GM12865 (cell line): ENCODE results near the gene RSF1.

Experiments
- DNase-seq: peaks from one replicate; pipeline ENCODE4 v3.0.0; 2010; ENCODE audit warnings: low read depth
- H3K4me3 ChIP-seq: 2 replicates; pipeline ENCODE4 v1.5.1; 2011; ENCODE audit warnings: mild to moderate bottlenecking, low read depth, low read length, control low read depth
- CTCF ChIP-seq: IDR thresholded peaks from 2 replicates; pipeline ENCODE4 v1.5.1; 2011; ENCODE audit warnings: low read length, control low read depth, low read depth, inconsistent platforms; ENCODE audit not compliant: insufficient read depth; ENCODE audit errors: missing control alignments

RSF1 gene

DNA sequence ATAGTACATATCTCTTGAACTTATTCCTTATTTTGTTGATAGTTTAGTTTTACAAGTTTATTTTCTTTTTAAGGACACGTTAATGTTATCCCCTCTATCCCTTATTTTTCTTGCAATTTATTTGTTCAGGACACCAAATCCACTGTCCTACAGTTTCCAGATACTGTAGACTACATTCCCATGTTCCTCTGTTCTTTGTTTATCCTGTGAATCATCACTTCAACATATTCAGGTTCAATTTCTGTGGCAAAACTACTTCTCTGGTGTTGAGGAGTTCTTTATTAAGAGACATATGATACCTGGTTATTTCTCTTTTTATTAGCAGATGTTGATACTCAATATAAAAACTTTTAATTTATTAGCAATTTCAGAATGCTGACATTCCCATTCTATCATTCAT, 110.2 kb downstream of the RSF1 start:
- no peak for TF ChIP-seq CTCF
- no peak for DNase-seq
- H3K4me3 ChIP-seq, result no peak overlapping the region

- no peak overlapping the region for H3K4me3 ChIP-seq
- DNase-seq, result no peak
- TF ChIP-seq CTCF, result no peak
Observed at GRCh38 chr11:77705876-77706579, 114.5 kb downstream of the RSF1 start.

GRCh38 chr11:77705195-77705875, 115.2 kb downstream of the RSF1 start:
- no peak for TF ChIP-seq CTCF
- H3K4me3 ChIP-seq, result no peak overlapping the region
- no peak for DNase-seq

DNA sequence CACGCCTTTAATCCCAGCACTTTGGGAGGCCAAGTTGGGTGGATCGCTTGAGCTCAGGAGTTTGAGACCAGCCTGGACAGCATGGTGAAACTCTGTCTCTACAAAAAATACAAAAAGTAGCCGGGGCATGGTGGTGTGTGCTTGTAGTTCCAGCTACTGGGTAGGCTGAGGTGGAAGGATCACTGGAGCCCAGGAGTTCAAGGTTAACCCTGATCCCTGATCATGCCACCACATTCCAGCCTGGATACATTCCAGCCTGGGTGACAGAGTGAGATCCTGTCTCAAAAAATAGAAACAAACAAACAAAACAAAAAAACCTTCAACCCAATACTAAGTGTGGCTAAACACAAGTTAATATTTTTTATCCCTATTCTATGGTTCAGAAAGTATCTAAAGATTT, 116.5 kb downstream of the RSF1 start:
- no peak for DNase-seq
- no peak overlapping the region for H3K4me3 ChIP-seq
- TF ChIP-seq CTCF, result no peak

DNA sequence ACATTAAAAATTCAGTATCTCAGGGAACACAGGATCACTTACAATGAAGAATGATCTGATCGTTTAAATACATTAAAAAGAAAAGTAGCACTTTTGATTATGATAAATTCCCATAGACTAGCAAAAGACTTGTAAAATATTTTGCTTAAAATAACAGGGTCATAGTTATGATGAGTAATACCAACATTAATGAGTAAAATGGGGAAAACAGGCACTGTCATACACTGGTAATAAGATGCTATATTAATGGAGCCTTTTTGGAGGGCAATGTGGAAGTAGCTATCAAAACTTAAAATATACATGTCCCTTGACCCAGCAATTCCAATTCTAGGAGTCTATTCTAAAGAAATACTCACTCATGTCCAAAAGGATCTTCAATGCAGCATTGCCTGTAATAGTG, 121.1 kb downstream of the RSF1 start:
- H3K4me3 ChIP-seq, result no peak overlapping the region
- DNase-seq, result no peak
- TF ChIP-seq CTCF, result no peak

DNA sequence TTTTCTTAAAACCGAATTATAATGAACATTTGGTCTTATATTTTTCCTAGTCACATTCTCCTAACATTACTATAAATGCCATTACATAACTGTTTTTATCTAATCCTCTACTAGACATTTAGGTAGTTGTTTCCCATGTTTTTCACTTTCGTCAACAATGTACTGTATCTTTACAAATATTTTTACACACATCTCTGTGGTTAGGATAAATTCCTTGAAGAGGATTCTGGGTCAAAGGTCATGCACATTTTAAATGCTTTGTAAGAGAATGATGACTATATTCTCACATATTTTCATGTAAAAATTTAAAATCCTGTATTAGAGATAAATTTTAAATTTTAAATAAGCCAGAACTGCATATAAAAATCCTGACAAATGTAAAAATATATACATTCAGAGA, 121.6 kb downstream of the RSF1 start:
- TF ChIP-seq CTCF, result no peak
- DNase-seq, result no peak

More for the DNA sequence above, 121.6 kb downstream of the RSF1 start:
- H3K4me3 ChIP-seq, result no peak overlapping the region
